Breast epithelium (tissue), 3 donors: ENCODE data around the gene HDGF.

Source experiments
- POLR2A ChIP-seq: fragments of 450-650 bp; IDR thresholded peaks from one replicate; pipeline ENCODE4 v1.6.1; 2016; ENCODE audit warnings: antibody characterized with exemption, mild to moderate bottlenecking, moderate library complexity
- POLR2AphosphoS5 ChIP-seq, 3 donors: sonication (generic); formaldehyde crosslinking; IDR thresholded peaks; one replicate each; pipeline ENCODE4 v1.6.1; 2017; ENCODE audit warnings: antibody characterized with exemption in 3 of 3
- TF ChIP-seq, protein P1 (sequence below), 3 donors: fragments of 450-650 bp; IDR thresholded peaks; one replicate each; pipeline ENCODE4 v1.5.1; 2016 to 2017; ENCODE audit warnings: antibody characterized with exemption in 3 of 3, mild to moderate bottlenecking in 3 of 3, moderate library complexity in 3 of 3

DNA sequence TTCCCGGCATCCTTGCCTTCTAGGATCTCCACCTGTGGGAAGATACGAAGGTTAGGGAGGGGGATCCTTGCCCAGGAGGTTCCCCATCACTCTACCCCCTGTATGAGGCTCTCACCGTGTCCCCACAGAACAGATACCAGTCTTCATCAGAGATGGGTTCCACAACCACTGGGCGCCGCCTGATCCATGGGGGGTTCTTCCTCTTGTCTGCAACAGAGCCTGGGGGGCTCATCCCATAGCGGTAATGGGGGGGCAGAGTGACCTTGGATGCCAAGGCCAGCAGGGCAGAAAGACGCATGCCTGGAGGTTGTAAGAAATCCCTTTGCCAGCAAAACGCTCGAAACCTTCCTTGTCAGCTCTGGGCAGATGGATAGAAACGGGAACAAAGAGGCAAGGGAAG is 13.1 kb downstream of the HDGF start:
- TF ChIP-seq POLR2AphosphoS5 (IDR thresholded peaks at IDR 0.05): no peak
- TF ChIP-seq, protein P1, sequence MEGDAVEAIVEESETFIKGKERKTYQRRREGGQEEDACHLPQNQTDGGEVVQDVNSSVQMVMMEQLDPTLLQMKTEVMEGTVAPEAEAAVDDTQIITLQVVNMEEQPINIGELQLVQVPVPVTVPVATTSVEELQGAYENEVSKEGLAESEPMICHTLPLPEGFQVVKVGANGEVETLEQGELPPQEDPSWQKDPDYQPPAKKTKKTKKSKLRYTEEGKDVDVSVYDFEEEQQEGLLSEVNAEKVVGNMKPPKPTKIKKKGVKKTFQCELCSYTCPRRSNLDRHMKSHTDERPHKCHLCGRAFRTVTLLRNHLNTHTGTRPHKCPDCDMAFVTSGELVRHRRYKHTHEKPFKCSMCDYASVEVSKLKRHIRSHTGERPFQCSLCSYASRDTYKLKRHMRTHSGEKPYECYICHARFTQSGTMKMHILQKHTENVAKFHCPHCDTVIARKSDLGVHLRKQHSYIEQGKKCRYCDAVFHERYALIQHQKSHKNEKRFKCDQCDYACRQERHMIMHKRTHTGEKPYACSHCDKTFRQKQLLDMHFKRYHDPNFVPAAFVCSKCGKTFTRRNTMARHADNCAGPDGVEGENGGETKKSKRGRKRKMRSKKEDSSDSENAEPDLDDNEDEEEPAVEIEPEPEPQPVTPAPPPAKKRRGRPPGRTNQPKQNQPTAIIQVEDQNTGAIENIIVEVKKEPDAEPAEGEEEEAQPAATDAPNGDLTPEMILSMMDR (IDR thresholded peaks at IDR 0.05): no peak
- TF ChIP-seq POLR2A: no peak
